Body of pancreas (tissue), 4 donors: ENCODE measurements around the gene LDAH.

Experiments
- POLR2A ChIP-seq, 3 donors: fragments of 450-650 bp; IDR thresholded peaks; one replicate each; pipeline ENCODE4 v1.6.1; 2016; ENCODE audit warnings: antibody characterized with exemption in 3 of 3, mild to moderate bottlenecking in 2 of 3
- TF ChIP-seq, protein P1 (sequence below), 7 experiments: fragments of 450-650 bp in 4 of 7; fragments of 200-600 bp in 3 of 7; sonication (generic) in 3 of 7; IDR thresholded peaks; one replicate each; pipeline ENCODE4 v1.5.1; 2016 to 2019; ENCODE audit warnings: antibody characterized with exemption in 7 of 7

DNA sequence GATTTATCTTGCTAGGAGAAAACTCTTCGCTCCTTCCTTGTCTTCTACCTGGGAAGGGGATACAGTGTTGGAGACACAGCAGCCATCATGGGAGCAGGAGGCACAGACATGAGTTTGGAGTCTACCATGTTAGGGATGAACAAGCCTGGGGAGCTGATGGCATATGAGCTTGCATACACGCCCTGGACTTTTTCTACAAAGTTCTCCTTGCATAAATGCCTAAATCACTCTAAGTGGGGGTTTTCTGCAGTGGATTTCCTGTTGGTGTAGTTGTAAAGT, 168.4 kb downstream of the LDAH start:
- TF ChIP-seq, protein P1, sequence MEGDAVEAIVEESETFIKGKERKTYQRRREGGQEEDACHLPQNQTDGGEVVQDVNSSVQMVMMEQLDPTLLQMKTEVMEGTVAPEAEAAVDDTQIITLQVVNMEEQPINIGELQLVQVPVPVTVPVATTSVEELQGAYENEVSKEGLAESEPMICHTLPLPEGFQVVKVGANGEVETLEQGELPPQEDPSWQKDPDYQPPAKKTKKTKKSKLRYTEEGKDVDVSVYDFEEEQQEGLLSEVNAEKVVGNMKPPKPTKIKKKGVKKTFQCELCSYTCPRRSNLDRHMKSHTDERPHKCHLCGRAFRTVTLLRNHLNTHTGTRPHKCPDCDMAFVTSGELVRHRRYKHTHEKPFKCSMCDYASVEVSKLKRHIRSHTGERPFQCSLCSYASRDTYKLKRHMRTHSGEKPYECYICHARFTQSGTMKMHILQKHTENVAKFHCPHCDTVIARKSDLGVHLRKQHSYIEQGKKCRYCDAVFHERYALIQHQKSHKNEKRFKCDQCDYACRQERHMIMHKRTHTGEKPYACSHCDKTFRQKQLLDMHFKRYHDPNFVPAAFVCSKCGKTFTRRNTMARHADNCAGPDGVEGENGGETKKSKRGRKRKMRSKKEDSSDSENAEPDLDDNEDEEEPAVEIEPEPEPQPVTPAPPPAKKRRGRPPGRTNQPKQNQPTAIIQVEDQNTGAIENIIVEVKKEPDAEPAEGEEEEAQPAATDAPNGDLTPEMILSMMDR (IDR thresholded peaks at IDR 0.05): no peak
- TF ChIP-seq POLR2A (IDR thresholded peaks at IDR 0.05): no peak
